Measurements from ENCODE around the gene ZBTB5. TPM values are rescaled to one million over a fixed set of nuclear protein-coding genes. Genes with fewer than 3 reads are reported as not detected.

ZBTB5 gene
- total RNA-seq, 2 donors from 2014 or later, result 13.9 to 16.5 TPM

GRCh38 chr9:37503736-37504135 is 38.5 kb upstream of the ZBTB5 start:
- H3K27ac Mint-ChIP-seq, result peak overlapping the region; percentile 97
- peak; percentile 96 for ATAC-seq
- peak; percentile 22 to 39 (median 27) for DNase-seq
- no peaks in the 10 kb centered on the region for H3K27me3 Mint-ChIP-seq
- H3K4me3 Mint-ChIP-seq, result peak overlapping the region; percentile 78
- H3K9me3 ChIP-seq (ENCODE audit: control insufficient read depth, low read length, poor library complexity, severe bottlenecking), result no peaks in the 10 kb centered on the region
- H3K36me3 Mint-ChIP-seq (ENCODE audit: low read depth), result peaks cover 6% of the 10 kb centered on the region
- H3K4me1 Mint-ChIP-seq, result peaks cover 44% of the 10 kb centered on the region

GRCh38 chr9:37501957-37502596 is 36.8 kb upstream of the ZBTB5 start:
- DNase-seq (no peak), ATAC-seq (no peak)
- Mint-ChIP-seq H3K27ac (peak overlapping the region; percentile 97), H3K27me3 (no peaks in the 10 kb centered on the region), H3K4me3 (no peak overlapping the region), H3K4me1 (peaks cover 34% of the 10 kb centered on the region), H3K36me3 (ENCODE audit: low read depth) (peaks cover 9% of the 10 kb centered on the region)
- H3K9me3 ChIP-seq (ENCODE audit: control insufficient read depth, low read length, poor library complexity, severe bottlenecking), result no peaks in the 10 kb centered on the region

GRCh38 chr9:37499297-37499696 is 34.0 kb upstream of the ZBTB5 start:
- Mint-ChIP-seq H3K27me3 (no peaks in the 10 kb centered on the region), H3K27ac (peak overlapping the region; percentile 9), H3K36me3 (ENCODE audit: low read depth) (peaks cover 7% of the 10 kb centered on the region), H3K4me3 (no peak overlapping the region), H3K4me1 (peaks cover 27% of the 10 kb centered on the region)
- H3K9me3 ChIP-seq (ENCODE audit: control insufficient read depth, low read length, poor library complexity, severe bottlenecking), result no peaks in the 10 kb centered on the region
- DNase-seq, result no peak
- ATAC-seq, result no peak

- no peak overlapping the region for H3K27ac Mint-ChIP-seq
- H3K4me3 Mint-ChIP-seq, result no peak overlapping the region
- ATAC-seq, result no peak
- DNase-seq, result no peak
- H3K4me1 Mint-ChIP-seq, result peaks cover 20% of the 10 kb centered on the region
- H3K9me3 ChIP-seq (ENCODE audit: control insufficient read depth, low read length, poor library complexity, severe bottlenecking), result no peaks in the 10 kb centered on the region
- peaks cover 7% of the 10 kb centered on the region for H3K36me3 Mint-ChIP-seq (ENCODE audit: low read depth)
- H3K27me3 Mint-ChIP-seq, result no peaks in the 10 kb centered on the region
Observed at GRCh38 chr9:37498457-37498856, 33.2 kb upstream of the ZBTB5 start.

- DNase-seq (no peak), ATAC-seq (no peak)
- Mint-ChIP-seq H3K36me3 (ENCODE audit: low read depth) (peaks cover 7% of the 10 kb centered on the region), H3K27ac (no peak overlapping the region), H3K4me3 (no peak overlapping the region), H3K27me3 (no peaks in the 10 kb centered on the region), H3K4me1 (peaks cover 12% of the 10 kb centered on the region)
- H3K9me3 ChIP-seq (ENCODE audit: control insufficient read depth, low read length, poor library complexity, severe bottlenecking), result no peaks in the 10 kb centered on the region
Observed at GRCh38 chr9:37497320-37497719, 32.1 kb upstream of the ZBTB5 start.

- H3K4me1 Mint-ChIP-seq, result peaks cover 5% of the 10 kb centered on the region
- peaks cover 5% of the 10 kb centered on the region for H3K36me3 Mint-ChIP-seq (ENCODE audit: low read depth)
- H3K4me3 Mint-ChIP-seq, result no peak overlapping the region
- H3K27me3 Mint-ChIP-seq, result no peaks in the 10 kb centered on the region
- H3K27ac Mint-ChIP-seq, result peak overlapping the region; percentile 45
- DNase-seq, result no peak
- no peak for ATAC-seq
- H3K9me3 ChIP-seq (ENCODE audit: control insufficient read depth, low read length, poor library complexity, severe bottlenecking), result no peaks in the 10 kb centered on the region
Observed at GRCh38 chr9:37496020-37496419, 30.8 kb upstream of the ZBTB5 start.

GRCh38 chr9:37495571-37495970 is 30.3 kb upstream of the ZBTB5 start:
- no peaks in the 10 kb centered on the region for H3K9me3 ChIP-seq (ENCODE audit: control insufficient read depth, low read length, poor library complexity, severe bottlenecking)
- DNase-seq (no peak), ATAC-seq (no peak)
- H3K4me1 Mint-ChIP-seq, result peaks cover 8% of the 10 kb centered on the region
- H3K27ac Mint-ChIP-seq, result peak overlapping the region; percentile 45
- H3K4me3 Mint-ChIP-seq, result no peak overlapping the region
- no peaks in the 10 kb centered on the region for H3K27me3 Mint-ChIP-seq
- peaks cover 5% of the 10 kb centered on the region for H3K36me3 Mint-ChIP-seq (ENCODE audit: low read depth)

GRCh38 chr9:37491939-37492338 is 26.7 kb upstream of the ZBTB5 start:
- H3K27ac Mint-ChIP-seq, result no peak overlapping the region
- peaks cover 2% of the 10 kb centered on the region for H3K36me3 Mint-ChIP-seq (ENCODE audit: low read depth)

GRCh38 chr9:37486616-37487548 is 21.6 kb upstream of the ZBTB5 start:
- Mint-ChIP-seq H3K4me1 (peaks cover 38% of the 10 kb centered on the region), H3K36me3 (ENCODE audit: low read depth) (peaks cover 2% of the 10 kb centered on the region), H3K4me3 (peak overlapping the region; percentile 97), H3K27ac (peak overlapping the region; percentile 97), H3K27me3 (peaks cover under 1% of the 10 kb centered on the region)
- no peaks in the 10 kb centered on the region for H3K9me3 ChIP-seq (ENCODE audit: control insufficient read depth, low read length, poor library complexity, severe bottlenecking)
- ATAC-seq (no peak), DNase-seq (no peak)

More at GRCh38 chr9:37491939-37492338, 26.7 kb upstream of the ZBTB5 start:
- Mint-ChIP-seq H3K27me3 (no peaks in the 10 kb centered on the region), H3K4me3 (no peak overlapping the region), H3K4me1 (peaks cover 22% of the 10 kb centered on the region)
- no peak for ATAC-seq
- DNase-seq, result no peak
- no peaks in the 10 kb centered on the region for H3K9me3 ChIP-seq (ENCODE audit: control insufficient read depth, low read length, poor library complexity, severe bottlenecking)

- H3K4me1 Mint-ChIP-seq, result peaks cover 38% of the 10 kb centered on the region
- peaks cover 7% of the 10 kb centered on the region for H3K27me3 Mint-ChIP-seq
- ATAC-seq, result no peak
Observed at GRCh38 chr9:37486256-37486615, 21.0 kb upstream of the ZBTB5 start.

GRCh38 chr9:37485389-37486255 is 20.4 kb upstream of the ZBTB5 start, which contains the start of gene POLR1E:
Gene POLR1E (plus strand): TSS chr9:37485948. CDS start chr9:37486048, 100 bp downstream.
- peak within 1 kb of the TSS; percentile 97 for H3K27ac Mint-ChIP-seq
- H3K27me3 Mint-ChIP-seq, result peaks cover 8% of the 10 kb centered on the region

More at GRCh38 chr9:37486256-37486615, 21.0 kb upstream of the ZBTB5 start:
- no peak for DNase-seq
- peaks cover 6% of the 10 kb centered on the region for H3K36me3 Mint-ChIP-seq (ENCODE audit: low read depth)
- no peaks in the 10 kb centered on the region for H3K9me3 ChIP-seq (ENCODE audit: control insufficient read depth, low read length, poor library complexity, severe bottlenecking)
- H3K4me3 Mint-ChIP-seq, result peak overlapping the region; percentile 97
- peak overlapping the region; percentile 97 for H3K27ac Mint-ChIP-seq

GRCh38 chr9:37480759-37481158 is 15.5 kb upstream of the ZBTB5 start:
- DNase-seq (no peak), ATAC-seq (no peak)
- Mint-ChIP-seq H3K36me3 (ENCODE audit: low read depth) (peaks cover 4% of the 10 kb centered on the region), H3K27ac (no peak overlapping the region), H3K4me1 (peaks cover 14% of the 10 kb centered on the region), H3K4me3 (no peak overlapping the region), H3K27me3 (peaks cover 37% of the 10 kb centered on the region)
- no peaks in the 10 kb centered on the region for H3K9me3 ChIP-seq (ENCODE audit: control insufficient read depth, low read length, poor library complexity, severe bottlenecking)

More at GRCh38 chr9:37485389-37486255, 20.4 kb upstream of the ZBTB5 start, which contains the start of gene POLR1E:
- no peaks in the 10 kb centered on the region for H3K9me3 ChIP-seq (ENCODE audit: control insufficient read depth, low read length, poor library complexity, severe bottlenecking)
- peaks cover 36% of the 10 kb centered on the region for H3K4me1 Mint-ChIP-seq
- DNase-seq (peak; percentile 94 to 96 (median 96)), ATAC-seq (peak; percentile 99)
- peaks cover 6% of the 10 kb centered on the region for H3K36me3 Mint-ChIP-seq (ENCODE audit: low read depth)
- peak within 1 kb of the TSS; percentile 97 for H3K4me3 Mint-ChIP-seq
